H1 (cell line): ENCODE data around the gene RSKR. TPM values are rescaled to one million over a fixed set of nuclear protein-coding genes. Genes with fewer than 3 reads are reported as not detected.

ENCODE experiments used
- CTCF ChIA-PET: fragments of 300-600 bp; sonication (Branson Sonifier 250); formaldehyde crosslinking; loops from one replicate; lab custom pipeline; 2021; ENCODE audit not compliant: partially characterized antibody; lab: Charles Lee
- POLR2A ChIA-PET: fragments of 300-600 bp; sonication (Branson Sonifier 250); formaldehyde crosslinking; loops from one replicate; lab custom pipeline; 2021; ENCODE audit warnings: inconsistent platforms; ENCODE audit not compliant: partially characterized antibody; lab: Charles Lee
- DNase-seq, 2 experiments: peaks; one replicate each; pipeline versions ENCODE4 v3.0.0 to v3.0.0-alpha.2; 2010 to 2022; ENCODE audit warnings: low spot score in 2 of 2, low read depth in 1 of 2, mixed read lengths in 1 of 2
- FAIRE-seq: peaks from 2 replicates; lab custom pipeline; 2011; peaks lifted over from hg19 to GRCh38; lab: Jason Lieb, UNC
- H2AFZ ChIP-seq: 2 replicates; pipeline ENCODE4 v1.8.1; 2012; ENCODE audit warnings: low read length, inconsistent platforms
- H2AK5ac ChIP-seq: 2 replicates; pipeline ENCODE4 v1.6.1; 2013; ENCODE audit warnings: low read depth, low read length
- H2BK120ac ChIP-seq: replicated peaks from 2 replicates; pipeline ENCODE3; 2013; ENCODE audit warnings: low read depth, low read length, inconsistent platforms
- H2BK12ac ChIP-seq: 2 replicates; pipeline ENCODE4 v1.6.1; 2013; ENCODE audit warnings: low read depth, low read length
- H2BK15ac ChIP-seq: 2 replicates; pipeline ENCODE4 v1.6.1; 2013; ENCODE audit warnings: low read length
- H2BK20ac ChIP-seq: 2 replicates; pipeline ENCODE4 v1.6.1; 2013; ENCODE audit warnings: low read length
- H2BK5ac ChIP-seq: 2 replicates; pipeline ENCODE4 v1.6.1; 2013; ENCODE audit warnings: low read depth, low read length
- H3K14ac ChIP-seq: 2 replicates; pipeline ENCODE4 v1.6.1; 2013; ENCODE audit warnings: inconsistent platforms; ENCODE audit not compliant: insufficient read length
- H3K18ac ChIP-seq: 2 replicates; pipeline ENCODE4 v1.6.1; 2013; ENCODE audit warnings: low read length; ENCODE audit errors: extremely low read depth
- H3K23ac ChIP-seq: 2 replicates; pipeline ENCODE4 v1.6.1; 2013; ENCODE audit warnings: inconsistent platforms; ENCODE audit not compliant: insufficient read length
- H3K23me2 ChIP-seq: 2 replicates; pipeline ENCODE4 v1.6.1; 2013; ENCODE audit warnings: low read depth, low read length
- H3K27ac ChIP-seq: 2 replicates; pipeline ENCODE4 v1.6.1; 2011; ENCODE audit warnings: low read depth, low read length, inconsistent platforms
- H3K27me3 ChIP-seq, 4 experiments: replicated peaks in 1 of 4; 1 replicate in 1 of 4; 2 replicates in 3 of 4; pipeline versions ENCODE4 v1.6.1 to v1.8.1; 2011 to 2013; ENCODE audit warnings: low read length in 3 of 4, mild to moderate bottlenecking in 3 of 4, inconsistent platforms in 2 of 4, mixed read lengths in 2 of 4, moderate library complexity in 1 of 4; ENCODE audit not compliant: control insufficient read depth in 3 of 4, insufficient read depth in 3 of 4; ENCODE audit errors: extremely low read depth in 1 of 4
- H3K36me3 ChIP-seq, 4 experiments: 2 replicates each; pipeline versions ENCODE4 v1.6.1 to v1.8.1; 2011 to 2013; ENCODE audit warnings: mild to moderate bottlenecking in 4 of 4, low read length in 3 of 4, moderate library complexity in 2 of 4, control low read depth in 1 of 4, inconsistent platforms in 1 of 4; ENCODE audit not compliant: insufficient read depth in 4 of 4, control insufficient read depth in 2 of 4
- H3K4ac ChIP-seq: replicated peaks from 2 replicates; pipeline ENCODE3; 2013; ENCODE audit warnings: low read length, low read depth, mixed read lengths, inconsistent platforms; ENCODE audit not compliant: insufficient read length
- H3K4me1 ChIP-seq, 4 experiments: replicated peaks in 1 of 4; 1 replicate in 1 of 4; 2 replicates in 3 of 4; pipeline versions ENCODE4 v1.6.1 to v1.8.1; 2011 to 2013; ENCODE audit warnings: low read length in 3 of 4, inconsistent platforms in 2 of 4, mixed read lengths in 1 of 4; ENCODE audit not compliant: insufficient read depth in 4 of 4, control insufficient read depth in 3 of 4
- H3K4me2 ChIP-seq, 2 experiments: 2 replicates each; pipeline versions ENCODE4 v1.6.1 to v1.8.1; 2011 to 2013; ENCODE audit warnings: low read depth in 2 of 2, low read length in 2 of 2, control low read depth in 1 of 2, inconsistent platforms in 1 of 2, mild to moderate bottlenecking in 1 of 2; ENCODE audit not compliant: insufficient read depth in 1 of 2
- H3K4me3 ChIP-seq, 4 experiments: fragments of 200-600, 300-600 bp in 1 of 4; sonication (generic), shearing (Covaris generic), sonication (Bioruptor Twin) in 1 of 4; 2 replicates each; pipeline versions ENCODE4 v1.5.1 to v1.8.1; 2011 to 2016; ENCODE audit warnings: low read length in 4 of 4, low read depth in 3 of 4, control low read depth in 2 of 4, inconsistent platforms in 2 of 4, mild to moderate bottlenecking in 2 of 4, mixed read lengths in 1 of 4, moderate library complexity in 1 of 4; ENCODE audit not compliant: insufficient read depth in 2 of 4; ENCODE audit errors: extremely low read depth in 1 of 4
- H3K56ac ChIP-seq: replicated peaks from 2 replicates; pipeline ENCODE3; 2013; ENCODE audit warnings: low read depth, mild to moderate bottlenecking, mixed read lengths, low read length, inconsistent platforms; ENCODE audit not compliant: insufficient read length
- H3K79me1 ChIP-seq: 2 replicates; pipeline ENCODE4 v1.6.1; 2013; ENCODE audit warnings: low read depth, low read length, control low read depth
- H3K79me2 ChIP-seq, 2 experiments: 2 replicates each; pipeline versions ENCODE4 v1.6.1 to v1.8.1; 2012 to 2013; ENCODE audit warnings: low read length in 2 of 2, mild to moderate bottlenecking in 2 of 2, inconsistent platforms in 1 of 2; ENCODE audit not compliant: insufficient read depth in 2 of 2, control insufficient read depth in 1 of 2
- H3K9ac ChIP-seq, 4 experiments: replicated peaks in 1 of 4; 1 replicate in 1 of 4; 2 replicates in 3 of 4; pipeline versions ENCODE4 v1.6.1 to v1.8.1; 2011 to 2013; ENCODE audit warnings: low read depth in 3 of 4, low read length in 3 of 4, control low read depth in 2 of 4, mild to moderate bottlenecking in 2 of 4, moderate library complexity in 2 of 4, inconsistent platforms in 1 of 4; ENCODE audit errors: extremely low read depth in 1 of 4
- H3K9me3 ChIP-seq, 2 experiments: 2 replicates each; pipeline versions ENCODE4 v1.6.1 to v1.8.1; 2012 to 2013; ENCODE audit warnings: mild to moderate bottlenecking in 2 of 2, moderate library complexity in 2 of 2, control low read depth in 1 of 2, inconsistent platforms in 1 of 2, low read depth in 1 of 2, low read length in 1 of 2, mixed read lengths in 1 of 2; ENCODE audit not compliant: insufficient read depth in 2 of 2
- H4K20me1 ChIP-seq, 2 experiments: replicated peaks in 1 of 2; 2 replicates each; pipeline versions ENCODE3 to v1.8.1; 2011 to 2013; ENCODE audit warnings: inconsistent platforms in 2 of 2, low read length in 2 of 2, mild to moderate bottlenecking in 1 of 2; ENCODE audit not compliant: insufficient read depth in 2 of 2, control insufficient read depth in 1 of 2
- H4K5ac ChIP-seq: 2 replicates; pipeline ENCODE4 v1.6.1; 2013; ENCODE audit warnings: low read length, low read depth, mixed read lengths, inconsistent platforms; ENCODE audit not compliant: insufficient read length
- H4K8ac ChIP-seq: 2 replicates; pipeline ENCODE4 v1.8.0; 2013; ENCODE audit warnings: mild to moderate bottlenecking, moderate library complexity, low read length, inconsistent platforms; ENCODE audit not compliant: insufficient read depth; ENCODE audit errors: extremely low read depth
- H4K91ac ChIP-seq: replicated peaks from 2 replicates; pipeline ENCODE3; 2013; ENCODE audit warnings: low read length, mixed read lengths, inconsistent platforms; ENCODE audit not compliant: insufficient read length
- BRCA1 ChIP-seq: IDR thresholded peaks from 2 replicates; pipeline ENCODE4 v1.6.1; 2012; ENCODE audit warnings: low read depth, low read length, improper control_type of control experiment
- CBX5 ChIP-seq: fragments of 300-800, 300-1000 bp; sonication (generic); IDR thresholded peaks from 2 replicates; pipeline ENCODE4 v1.7.1; 2016; ENCODE audit warnings: antibody characterized with exemption, low read length, low read depth
- CEBPB ChIP-seq: IDR thresholded peaks from 2 replicates; pipeline ENCODE4 v1.6.1; 2012; ENCODE audit warnings: low read depth, low read length
- E2F6 ChIP-seq: IDR thresholded peaks from 2 replicates; pipeline ENCODE4 v1.6.1; 2012; ENCODE audit warnings: inconsistent platforms
- EP300 ChIP-seq, 2 experiments: IDR thresholded peaks; 1 replicate in 1 of 2; 2 replicates in 1 of 2; pipeline ENCODE4 v1.6.1; 2011 to 2012; ENCODE audit warnings: low read depth in 2 of 2, low read length in 2 of 2, mild to moderate bottlenecking in 2 of 2, borderline replicate concordance in 1 of 2, inconsistent platforms in 1 of 2, moderate library complexity in 1 of 2
- PHF8 ChIP-seq: fragments of 200-600 bp; sonication (generic); conservative IDR thresholded peaks from 2 replicates; pipeline ENCODE4 v1.7.1; 2012; ENCODE audit warnings: low read depth, mild to moderate bottlenecking, inconsistent platforms, low read length, moderate library complexity
- RFX5 ChIP-seq: IDR thresholded peaks from 2 replicates; pipeline ENCODE4 v1.6.1; 2011; ENCODE audit warnings: low read depth, low read length, improper control_type of control experiment, borderline replicate concordance
- SAP30 ChIP-seq: fragments of 300-600 bp; sonication (generic); IDR thresholded peaks from 2 replicates; pipeline ENCODE4 v1.7.1; 2012; ENCODE audit warnings: low read length, moderate library complexity, mild to moderate bottlenecking, inconsistent platforms; ENCODE audit not compliant: insufficient read depth, insufficient replicate concordance
- SP4 ChIP-seq: IDR thresholded peaks from 2 replicates; pipeline ENCODE4 v1.6.1; 2012; ENCODE audit warnings: low read length, inconsistent platforms
- SRF ChIP-seq: IDR thresholded peaks from 2 replicates; pipeline ENCODE4 v1.6.1; 2011; ENCODE audit warnings: mild to moderate bottlenecking, low read depth, low read length, moderate library complexity
- TAF7 ChIP-seq: optimal IDR thresholded peaks from 2 replicates; pipeline ENCODE3; 2011; ENCODE audit warnings: low read depth, mild to moderate bottlenecking, inconsistent platforms, low read length, moderate library complexity, borderline replicate concordance
- YY1 ChIP-seq: IDR thresholded peaks from 2 replicates; pipeline ENCODE4 v1.6.1; 2011; ENCODE audit warnings: low read depth, mild to moderate bottlenecking, low read length
- WGBS, 2 experiments: shearing (Covaris generic) in 1 of 2; methylation state at CpG; one replicate each; pipeline versions ENCODE4 v1.1.6 to v1.1.7; 2013 to 2015; ENCODE audit warnings: low lambda C conversion rate in 2 of 2, mixed read lengths in 2 of 2, inconsistent platforms in 1 of 2, low coverage in 1 of 2, missing lambda C conversion rate in 1 of 2; ENCODE audit not compliant: insufficient replicate concordance in 2 of 2, insufficient coverage in 1 of 2, insufficient read length in 1 of 2; ENCODE audit errors: extremely low coverage in 1 of 2, missing lambda C conversion rate in 1 of 2; 5-methylcytosine and 5-hydroxymethylcytosine counted together
- polyA plus RNA-seq, 7 experiments: library from polyadenylated mRNA; depleted of rRNA in 3 of 7; stranded (reverse) in 5 of 7; unstranded in 2 of 7; fragments of >200 nt in 5 of 7; fragments of 200-250 nt in 2 of 7; gene quantifications; 1 replicate in 5 of 7; 2 replicates in 1 of 7; 4 replicates in 1 of 7; pipeline versions ENCODE4 v1.2.1 to v1.2.3, GENCODE V29; 2011 to 2013; ENCODE audit warnings: missing spikeins in 2 of 7, mixed read lengths in 2 of 7
- total RNA-seq: library from RNA; stranded (reverse); fragmentation: NEBNext Ultra II Directional; extraction: Animal tissue kit (Norgen Biotek cat#: 25700); gene quantifications from 2 replicates; pipeline ENCODE4 v1.2.1, GENCODE V29; 2021

The RSKR gene
- total and polyA plus RNA-seq, 2 of the 8 experiments (the other 6 are each of a cell fraction or from before 2014, with no cell fraction given): 24.1 to 28.5 TPM

DNA sequence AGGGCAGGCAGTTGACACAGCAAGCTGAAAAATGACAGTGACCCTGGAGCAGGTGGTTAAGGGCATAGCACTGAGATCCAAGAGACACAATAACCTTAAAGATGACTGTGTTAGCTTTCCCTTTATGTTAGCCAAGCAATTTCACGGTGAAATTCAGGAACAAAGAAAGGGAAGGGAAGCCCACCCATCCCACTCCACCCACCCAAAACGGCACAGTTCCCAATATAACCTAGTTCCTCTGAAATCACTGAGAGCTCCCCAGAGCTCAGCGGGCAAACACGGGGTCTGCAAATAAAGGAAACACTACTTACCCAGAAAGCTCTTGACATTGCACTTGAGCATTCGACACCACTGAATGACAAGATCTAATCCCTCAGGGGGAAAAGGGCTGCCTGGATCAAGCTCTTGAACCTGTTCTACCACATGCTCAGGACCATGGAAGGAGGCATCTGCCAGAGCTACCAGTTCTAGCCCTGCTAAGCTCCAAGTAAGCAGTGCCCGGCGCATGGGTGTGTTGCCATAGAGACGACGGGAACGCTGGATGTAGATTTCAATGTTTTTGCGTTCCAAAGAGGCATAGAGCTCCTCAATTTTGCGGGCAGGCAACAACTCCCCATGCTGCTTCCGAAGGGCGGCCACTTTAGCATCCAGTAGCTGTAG is 20.4 kb upstream of the RSKR start:
- no peak overlapping the region for H3K4me3 ChIP-seq
- H3K79me2 ChIP-seq: peaks cover 0 to 23% of the 10 kb centered on the region in 2 experiments; a peak in 2 of 4 replicates
- peaks cover 49 to 92% (median 82%) of the 10 kb centered on the region in 4 experiments for H3K36me3 ChIP-seq
- H3K9me3 ChIP-seq: no peaks in the 10 kb centered on the region
- DNase-seq: no peak
- H3K27me3 ChIP-seq: no peaks in the 10 kb centered on the region
- WGBS, 2 experiments: 90% methylated on average over 14 of the region's 14 CpGs; no CpG with 5 or more reads in 1 of the 2 experiments
- H3K4me1 ChIP-seq: no peaks in the 10 kb centered on the region
- ChIA-PET CTCF (interaction anchor here (1.1 to 2.9 kb wide), 7 partner anchors 10 to 129 kb away, joined by 3 to 14 read pairs (median 5); partner anchors contain the start of gene BLTP2), POLR2A (interaction anchor here (1.0 to 14.1 kb wide), 7 partner anchors 10 to 80 kb away, joined by 3 to 163 read pairs (median 9); partner anchors contain the start of genes ALDOC, BLTP2 and RSKR)
- H3K9ac ChIP-seq: no peak overlapping the region
- no peak overlapping the region for H2BK5ac ChIP-seq
- peaks cover 10 to 24% of the 10 kb centered on the region in 2 experiments for H4K20me1 ChIP-seq
- H3K14ac ChIP-seq: no peak overlapping the region
- no peak overlapping the region for H2AFZ ChIP-seq
- no peak overlapping the region for H2BK15ac ChIP-seq
- H2AK5ac ChIP-seq: no peak overlapping the region
- H3K27ac ChIP-seq: no peak overlapping the region
- H4K8ac ChIP-seq: no peak overlapping the region
- H2BK120ac ChIP-seq: no peak overlapping the region
- no peak overlapping the region for H3K56ac ChIP-seq
- H3K4me2 ChIP-seq: no peak overlapping the region
- H3K18ac ChIP-seq: no peak overlapping the region
- H4K91ac ChIP-seq: no peak overlapping the region
- no peak overlapping the region for H2BK12ac ChIP-seq
- FAIRE-seq: no peak
- H2BK20ac ChIP-seq: no peak overlapping the region
- no peak overlapping the region for H4K5ac ChIP-seq
- H3K4ac ChIP-seq: no peak overlapping the region
- no peaks in the 10 kb centered on the region; the same call in 1 of the 2 replicates for H3K23me2 ChIP-seq
- H3K79me1 ChIP-seq: peaks cover 7% of the 10 kb centered on the region
- H3K23ac ChIP-seq: no peak overlapping the region
- TF ChIP-seq E2F6: no peak
- no peak for TF ChIP-seq YY1
- TF ChIP-seq PHF8: no peak
- TF ChIP-seq TAF7: no peak
- TF ChIP-seq SP4: no peak
- TF ChIP-seq CBX5: no peak
- TF ChIP-seq EP300 (IDR thresholded peaks at IDR 0.05; ENCODE audit: borderline replicate concordance in 1 of 2, low read depth in 2 of 2, low read length in 2 of 2): no peak
- no peak for TF ChIP-seq CEBPB
- TF ChIP-seq RFX5: no peak
- no peak for TF ChIP-seq SAP30
- TF ChIP-seq BRCA1: no peak
- no peak for TF ChIP-seq SRF
